Activated naive CD8-positive, alpha-beta T cell treated with anti-CD3 and anti-CD28 coated beads, Interleukin-2, amount 50 U/mL, for 24 hours (primary cell): ENCODE data around the gene DEUP1.
"Not testable (repeated sequence)": the region's sequence is repeated elsewhere in the genome, so short reads cannot be mapped to it uniquely, and the experiment has no call there.

Experiments used
- ATAC-seq: fragments of 150-1000 bp; cut with Tn5 transposase; one replicate; pipeline ENCODE4 v1.10.0; 2021
- DNase-seq: peaks from one replicate; pipeline ENCODE4 v3.0.0; 2021
- H3K27ac Mint-ChIP-seq: one replicate; pipeline ENCODE4 v1.8.0; 2021; ENCODE audit warnings: mild to moderate bottlenecking, mixed read lengths
- H3K27me3 Mint-ChIP-seq: one replicate; pipeline ENCODE4 v1.8.0; 2021; ENCODE audit warnings: mixed read lengths
- H3K36me3 Mint-ChIP-seq: one replicate; pipeline ENCODE4 v1.8.0; 2021; ENCODE audit warnings: low read depth, mixed read lengths
- H3K4me1 Mint-ChIP-seq: one replicate; pipeline ENCODE4 v1.8.0; 2021; ENCODE audit warnings: mixed read lengths
- H3K4me3 Mint-ChIP-seq: one replicate; pipeline ENCODE4 v1.8.0; 2021; ENCODE audit warnings: mild to moderate bottlenecking, moderate library complexity, mixed read lengths
- H3K9me3 Mint-ChIP-seq: one replicate; pipeline ENCODE4 v1.8.0; 2021; ENCODE audit warnings: mixed read lengths

Gene DEUP1

GRCh38 chr11:93330446-93330984 lies at the start of gene DEUP1:
Gene DEUP1 (plus strand): TSS chr11:93330742. CDS start chr11:93332260, 1,518 bp downstream.
- Mint-ChIP-seq H3K27ac (no peak within 1 kb of the TSS), H3K36me3 (peaks cover 3% of the 10 kb centered on the region), H3K4me1 (peaks cover 7% of the 10 kb centered on the region), H3K9me3 (no peaks in the 10 kb centered on the region), H3K4me3 (peak within 1 kb of the TSS; percentile 52), H3K27me3 (peaks cover 34% of the 10 kb centered on the region)
- DNase-seq (peak; percentile 15), ATAC-seq (peak; percentile 33)

GRCh38 chr11:93285430-93285829 lies 45.1 kb upstream of the DEUP1 start:
- no peak for ATAC-seq

GRCh38 chr11:93287434-93287833 lies 43.1 kb upstream of the DEUP1 start:
- no peak for ATAC-seq
- no peak overlapping the region for H3K27ac Mint-ChIP-seq
- no peaks in the 10 kb centered on the region for H3K4me1 Mint-ChIP-seq
- no peak overlapping the region for H3K4me3 Mint-ChIP-seq
- H3K27me3 Mint-ChIP-seq: peaks cover 10% of the 10 kb centered on the region
- no peak for DNase-seq
- no peaks in the 10 kb centered on the region for H3K9me3 Mint-ChIP-seq
- H3K36me3 Mint-ChIP-seq: no peaks in the 10 kb centered on the region

More at GRCh38 chr11:93285430-93285829, 45.1 kb upstream of the DEUP1 start:
- H3K4me1 Mint-ChIP-seq: no peaks in the 10 kb centered on the region
- H3K4me3 Mint-ChIP-seq: no peak overlapping the region
- no peaks in the 10 kb centered on the region for H3K36me3 Mint-ChIP-seq
- no peak overlapping the region for H3K27ac Mint-ChIP-seq
- no peak for DNase-seq
- no peaks in the 10 kb centered on the region for H3K9me3 Mint-ChIP-seq
- H3K27me3 Mint-ChIP-seq: peaks cover 6% of the 10 kb centered on the region

- Mint-ChIP-seq H3K36me3 (no peaks in the 10 kb centered on the region), H3K27me3 (peaks cover 10% of the 10 kb centered on the region), H3K27ac (no peak overlapping the region), H3K4me3 (no peak overlapping the region), H3K9me3 (no peaks in the 10 kb centered on the region), H3K4me1 (no peaks in the 10 kb centered on the region)
- DNase-seq: no peak
- ATAC-seq: no peak
Observed at GRCh38 chr11:93288079-93288478, 42.5 kb upstream of the DEUP1 start.

- H3K27ac Mint-ChIP-seq: no peak overlapping the region
- H3K9me3 Mint-ChIP-seq: no peaks in the 10 kb centered on the region
Observed at GRCh38 chr11:93288767-93289166, 41.8 kb upstream of the DEUP1 start.

GRCh38 chr11:93289782-93290463 lies 40.6 kb upstream of the DEUP1 start:
- Mint-ChIP-seq H3K27me3 (peaks cover 12% of the 10 kb centered on the region), H3K4me1 (no peaks in the 10 kb centered on the region), H3K36me3 (no peaks in the 10 kb centered on the region), H3K9me3 (no peaks in the 10 kb centered on the region), H3K27ac (no peak overlapping the region), H3K4me3 (no peak overlapping the region)
- DNase-seq (no peak), ATAC-seq (no peak)

More at GRCh38 chr11:93288767-93289166, 41.8 kb upstream of the DEUP1 start:
- Mint-ChIP-seq H3K4me3 (no peak overlapping the region), H3K4me1 (no peaks in the 10 kb centered on the region), H3K27me3 (peaks cover 10% of the 10 kb centered on the region), H3K36me3 (no peaks in the 10 kb centered on the region)
- DNase-seq: no peak
- no peak for ATAC-seq

- Mint-ChIP-seq H3K4me3 (no peak overlapping the region), H3K9me3 (no peaks in the 10 kb centered on the region), H3K36me3 (no peaks in the 10 kb centered on the region), H3K27ac (no peak overlapping the region), H3K27me3 (peaks cover 12% of the 10 kb centered on the region), H3K4me1 (no peaks in the 10 kb centered on the region)
- ATAC-seq (no peak), DNase-seq (no peak)
Observed at GRCh38 chr11:93291110-93291509, 39.4 kb upstream of the DEUP1 start.

- Mint-ChIP-seq H3K4me3 (no peak overlapping the region), H3K27me3 (peaks cover 12% of the 10 kb centered on the region), H3K27ac (no peak overlapping the region), H3K4me1 (no peaks in the 10 kb centered on the region), H3K9me3 (no peaks in the 10 kb centered on the region), H3K36me3 (no peaks in the 10 kb centered on the region)
- ATAC-seq: no peak
- DNase-seq: no peak
Observed at GRCh38 chr11:93291898-93292297, 38.6 kb upstream of the DEUP1 start.

GRCh38 chr11:93295921-93296575 lies 34.5 kb upstream of the DEUP1 start:
- H3K4me1 Mint-ChIP-seq: no peaks in the 10 kb centered on the region
- no peaks in the 10 kb centered on the region for H3K9me3 Mint-ChIP-seq
- no peak for DNase-seq
- H3K36me3 Mint-ChIP-seq: no peaks in the 10 kb centered on the region
- no peak overlapping the region for H3K4me3 Mint-ChIP-seq
- H3K27ac Mint-ChIP-seq: no peak overlapping the region
- H3K27me3 Mint-ChIP-seq: peaks cover 10% of the 10 kb centered on the region
- no peak for ATAC-seq

GRCh38 chr11:93303689-93304088 lies 26.9 kb upstream of the DEUP1 start:
- Mint-ChIP-seq H3K36me3 (no peaks in the 10 kb centered on the region), H3K27me3 (peaks cover 6% of the 10 kb centered on the region), H3K9me3 (peaks cover 6% of the 10 kb centered on the region), H3K27ac (no peak overlapping the region), H3K4me3 (no peak overlapping the region), H3K4me1 (no peaks in the 10 kb centered on the region)
- peak; percentile 28 for ATAC-seq
- DNase-seq: no peak

GRCh38 chr11:93314399-93314798 lies 16.1 kb upstream of the DEUP1 start:
- ATAC-seq, H3K27me3 Mint-ChIP-seq, H3K4me3 Mint-ChIP-seq, H3K36me3 Mint-ChIP-seq, DNase-seq, H3K4me1 Mint-ChIP-seq, H3K27ac Mint-ChIP-seq: not testable (repeated sequence)
- H3K9me3 Mint-ChIP-seq: peaks cover 37% of the 10 kb centered on the region

GRCh38 chr11:93319224-93319839 lies 11.2 kb upstream of the DEUP1 start:
- peaks cover 13% of the 10 kb centered on the region for H3K27me3 Mint-ChIP-seq
- no peak for DNase-seq
- no peak for ATAC-seq
- H3K36me3 Mint-ChIP-seq: peaks cover 1% of the 10 kb centered on the region
- H3K9me3 Mint-ChIP-seq: peaks cover 26% of the 10 kb centered on the region
- no peaks in the 10 kb centered on the region for H3K4me1 Mint-ChIP-seq
- H3K4me3 Mint-ChIP-seq: no peak overlapping the region
- no peak overlapping the region for H3K27ac Mint-ChIP-seq

- Mint-ChIP-seq H3K27me3 (peaks cover 13% of the 10 kb centered on the region), H3K9me3 (peaks cover 19% of the 10 kb centered on the region), H3K36me3 (no peaks in the 10 kb centered on the region), H3K4me1 (no peaks in the 10 kb centered on the region), H3K27ac (no peak overlapping the region), H3K4me3 (no peak overlapping the region)
- DNase-seq: no peak
- no peak for ATAC-seq
Observed at GRCh38 chr11:93320230-93320629, 10.3 kb upstream of the DEUP1 start.

- Mint-ChIP-seq H3K27me3 (peaks cover 9% of the 10 kb centered on the region), H3K9me3 (peaks cover 8% of the 10 kb centered on the region), H3K4me3 (no peak overlapping the region), H3K36me3 (no peaks in the 10 kb centered on the region), H3K4me1 (no peaks in the 10 kb centered on the region), H3K27ac (no peak overlapping the region)
- no peak for ATAC-seq
- DNase-seq: no peak
Observed at GRCh38 chr11:93322207-93322606, 8.3 kb upstream of the DEUP1 start.

GRCh38 chr11:93323747-93324146 lies 6.8 kb upstream of the DEUP1 start:
- Mint-ChIP-seq H3K27me3 (peaks cover 14% of the 10 kb centered on the region), H3K27ac (no peak overlapping the region), H3K4me3 (no peak overlapping the region), H3K4me1 (no peaks in the 10 kb centered on the region), H3K36me3 (no peaks in the 10 kb centered on the region), H3K9me3 (peaks cover 3% of the 10 kb centered on the region)
- ATAC-seq (no peak), DNase-seq (no peak)
